A549 (cell line): ENCODE data around the gene SPIB.

ENCODE experiments used
- MAX ChIP-seq: IDR thresholded peaks from 2 replicates; pipeline ENCODE4 v1.6.1; 2012
- POLR2A ChIP-seq: IDR thresholded peaks from 2 replicates; pipeline ENCODE4 v1.6.1; 2012; ENCODE audit warnings: mild to moderate bottlenecking, low read length
- ZFP36 ChIP-seq: fragments of 450-650 bp; IDR thresholded peaks from 2 replicates; pipeline ENCODE4 v1.6.1; 2014; ENCODE audit warnings: borderline replicate concordance; ENCODE audit not compliant: partially characterized antibody
- TF ChIP-seq, protein P1 (sequence below): fragments of >200 bp; sonication (Bioruptor Twin); formaldehyde crosslinking; IDR thresholded peaks from 3 replicates; pipeline ENCODE4 v1.5.1; 2016
- TF ChIP-seq, protein P2 (sequence below): fragments of 200-600 bp; sonication (generic); IDR thresholded peaks from 2 replicates; pipeline ENCODE4 v1.6.1; 2016; ENCODE audit warnings: antibody characterized with exemption, mild to moderate bottlenecking, moderate library complexity

DNA sequence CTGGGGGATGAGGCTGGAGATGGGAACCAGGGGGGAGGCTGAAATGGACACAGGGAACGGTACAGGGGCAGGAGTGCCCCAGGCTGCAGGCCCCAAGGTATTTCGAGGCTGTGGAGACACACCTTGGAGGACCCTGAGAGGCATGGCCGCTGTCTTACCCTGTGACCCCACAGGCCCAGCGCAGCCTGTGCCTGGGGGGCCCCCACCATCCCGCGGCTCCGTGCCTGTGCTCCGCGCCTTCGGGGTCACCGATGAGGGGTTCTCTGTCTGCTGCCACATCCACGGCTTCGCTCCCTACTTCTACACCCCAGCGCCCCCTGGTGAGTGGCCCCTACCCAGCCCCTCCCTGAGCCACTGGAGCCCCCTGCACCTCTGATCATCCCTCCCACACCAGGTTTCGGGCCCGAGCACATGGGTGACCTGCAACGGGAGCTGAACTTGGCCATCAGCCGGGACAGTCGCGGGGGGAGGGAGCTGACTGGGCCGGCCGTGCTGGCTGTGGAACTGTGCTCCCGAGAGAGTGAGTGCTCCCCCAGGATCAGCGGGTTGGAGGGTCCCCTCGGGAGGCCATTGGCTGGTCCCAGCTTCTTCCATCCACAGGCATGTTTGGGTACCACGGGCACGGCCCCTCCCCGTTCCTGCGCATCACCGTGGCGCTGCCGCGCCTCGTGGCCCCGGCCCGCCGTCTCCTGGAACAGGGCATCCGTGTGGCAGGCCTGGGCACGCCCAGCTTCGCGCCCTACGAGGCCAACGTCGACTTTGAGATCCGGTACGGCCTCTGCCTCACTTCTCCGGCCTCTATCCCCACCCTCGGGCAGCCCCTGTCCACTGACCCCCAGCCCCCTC is 16.9 kb upstream of the SPIB start:
- TF ChIP-seq, protein P1, sequence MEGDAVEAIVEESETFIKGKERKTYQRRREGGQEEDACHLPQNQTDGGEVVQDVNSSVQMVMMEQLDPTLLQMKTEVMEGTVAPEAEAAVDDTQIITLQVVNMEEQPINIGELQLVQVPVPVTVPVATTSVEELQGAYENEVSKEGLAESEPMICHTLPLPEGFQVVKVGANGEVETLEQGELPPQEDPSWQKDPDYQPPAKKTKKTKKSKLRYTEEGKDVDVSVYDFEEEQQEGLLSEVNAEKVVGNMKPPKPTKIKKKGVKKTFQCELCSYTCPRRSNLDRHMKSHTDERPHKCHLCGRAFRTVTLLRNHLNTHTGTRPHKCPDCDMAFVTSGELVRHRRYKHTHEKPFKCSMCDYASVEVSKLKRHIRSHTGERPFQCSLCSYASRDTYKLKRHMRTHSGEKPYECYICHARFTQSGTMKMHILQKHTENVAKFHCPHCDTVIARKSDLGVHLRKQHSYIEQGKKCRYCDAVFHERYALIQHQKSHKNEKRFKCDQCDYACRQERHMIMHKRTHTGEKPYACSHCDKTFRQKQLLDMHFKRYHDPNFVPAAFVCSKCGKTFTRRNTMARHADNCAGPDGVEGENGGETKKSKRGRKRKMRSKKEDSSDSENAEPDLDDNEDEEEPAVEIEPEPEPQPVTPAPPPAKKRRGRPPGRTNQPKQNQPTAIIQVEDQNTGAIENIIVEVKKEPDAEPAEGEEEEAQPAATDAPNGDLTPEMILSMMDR: no peak
- TF ChIP-seq POLR2A: no peak
- TF ChIP-seq, protein P2, sequence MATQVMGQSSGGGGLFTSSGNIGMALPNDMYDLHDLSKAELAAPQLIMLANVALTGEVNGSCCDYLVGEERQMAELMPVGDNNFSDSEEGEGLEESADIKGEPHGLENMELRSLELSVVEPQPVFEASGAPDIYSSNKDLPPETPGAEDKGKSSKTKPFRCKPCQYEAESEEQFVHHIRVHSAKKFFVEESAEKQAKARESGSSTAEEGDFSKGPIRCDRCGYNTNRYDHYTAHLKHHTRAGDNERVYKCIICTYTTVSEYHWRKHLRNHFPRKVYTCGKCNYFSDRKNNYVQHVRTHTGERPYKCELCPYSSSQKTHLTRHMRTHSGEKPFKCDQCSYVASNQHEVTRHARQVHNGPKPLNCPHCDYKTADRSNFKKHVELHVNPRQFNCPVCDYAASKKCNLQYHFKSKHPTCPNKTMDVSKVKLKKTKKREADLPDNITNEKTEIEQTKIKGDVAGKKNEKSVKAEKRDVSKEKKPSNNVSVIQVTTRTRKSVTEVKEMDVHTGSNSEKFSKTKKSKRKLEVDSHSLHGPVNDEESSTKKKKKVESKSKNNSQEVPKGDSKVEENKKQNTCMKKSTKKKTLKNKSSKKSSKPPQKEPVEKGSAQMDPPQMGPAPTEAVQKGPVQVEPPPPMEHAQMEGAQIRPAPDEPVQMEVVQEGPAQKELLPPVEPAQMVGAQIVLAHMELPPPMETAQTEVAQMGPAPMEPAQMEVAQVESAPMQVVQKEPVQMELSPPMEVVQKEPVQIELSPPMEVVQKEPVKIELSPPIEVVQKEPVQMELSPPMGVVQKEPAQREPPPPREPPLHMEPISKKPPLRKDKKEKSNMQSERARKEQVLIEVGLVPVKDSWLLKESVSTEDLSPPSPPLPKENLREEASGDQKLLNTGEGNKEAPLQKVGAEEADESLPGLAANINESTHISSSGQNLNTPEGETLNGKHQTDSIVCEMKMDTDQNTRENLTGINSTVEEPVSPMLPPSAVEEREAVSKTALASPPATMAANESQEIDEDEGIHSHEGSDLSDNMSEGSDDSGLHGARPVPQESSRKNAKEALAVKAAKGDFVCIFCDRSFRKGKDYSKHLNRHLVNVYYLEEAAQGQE: no peak
- no peak for TF ChIP-seq MAX
- no peak for TF ChIP-seq ZFP36
